Stimulated activated effector memory CD8-positive, alpha-beta T cell treated with anti-CD3 and anti-CD28 coated beads, Interleukin-12 subunit alpha, Interleukin-12 subunit beta, amount 100 ng/mL, for 72 hours (primary cell): ENCODE data around the gene TRAPPC12.

Source experiments
- ATAC-seq: fragments of 150-1000 bp; cut with Tn5 transposase; 2 replicates; pipeline ENCODE4 v1.10.0; 2021
- DNase-seq, 2 donors: peaks; one replicate each; pipeline ENCODE4 v3.0.0; 2021 to 2022; ENCODE audit warnings: low spot score in 2 of 2
- H3K27ac Mint-ChIP-seq: one replicate; pipeline ENCODE4 v1.8.0; 2022; ENCODE audit warnings: mild to moderate bottlenecking, mixed read lengths
- H3K36me3 Mint-ChIP-seq: one replicate; pipeline ENCODE4 v1.8.0; 2022; ENCODE audit warnings: mild to moderate bottlenecking, mixed read lengths
- H3K4me1 Mint-ChIP-seq: one replicate; pipeline ENCODE4 v1.8.0; 2022; ENCODE audit warnings: mixed read lengths
- H3K4me3 Mint-ChIP-seq: one replicate; pipeline ENCODE4 v1.8.0; 2022; ENCODE audit warnings: mild to moderate bottlenecking, mixed read lengths
- H3K9me3 Mint-ChIP-seq: one replicate; pipeline ENCODE4 v1.8.0; 2022; ENCODE audit warnings: mixed read lengths

Gene TRAPPC12

DNA sequence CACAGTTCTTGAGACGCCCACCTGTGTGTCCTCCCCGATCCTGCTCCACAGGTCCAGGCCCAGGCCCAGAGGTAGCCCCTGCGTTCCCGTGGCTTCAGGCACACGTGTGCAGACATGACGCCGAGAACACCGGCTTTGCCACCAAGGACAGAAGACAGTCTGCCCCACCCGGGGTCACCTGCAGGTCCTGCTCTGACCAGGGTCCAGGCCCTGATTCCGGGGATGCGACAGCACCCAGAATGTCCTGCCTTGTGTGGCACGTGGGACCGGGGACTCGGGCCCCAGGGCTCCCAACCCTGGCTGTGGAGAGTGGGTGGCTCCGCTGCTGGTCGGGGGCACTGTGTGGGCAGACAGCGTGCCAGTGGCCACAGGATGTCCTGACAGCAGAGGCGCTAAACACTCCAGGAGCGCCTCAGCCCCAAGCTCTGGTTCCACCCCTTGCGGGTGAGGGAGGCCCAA is 102.9 kb downstream of the TRAPPC12 start:
- ATAC-seq (no peak), DNase-seq (no peak)
- no peak overlapping the region for H3K27ac Mint-ChIP-seq
- H3K4me1 Mint-ChIP-seq = no peaks in the 10 kb centered on the region
- no peaks in the 10 kb centered on the region for H3K9me3 Mint-ChIP-seq
- peaks cover 18% of the 10 kb centered on the region for H3K36me3 Mint-ChIP-seq
- no peak overlapping the region for H3K4me3 Mint-ChIP-seq

DNA sequence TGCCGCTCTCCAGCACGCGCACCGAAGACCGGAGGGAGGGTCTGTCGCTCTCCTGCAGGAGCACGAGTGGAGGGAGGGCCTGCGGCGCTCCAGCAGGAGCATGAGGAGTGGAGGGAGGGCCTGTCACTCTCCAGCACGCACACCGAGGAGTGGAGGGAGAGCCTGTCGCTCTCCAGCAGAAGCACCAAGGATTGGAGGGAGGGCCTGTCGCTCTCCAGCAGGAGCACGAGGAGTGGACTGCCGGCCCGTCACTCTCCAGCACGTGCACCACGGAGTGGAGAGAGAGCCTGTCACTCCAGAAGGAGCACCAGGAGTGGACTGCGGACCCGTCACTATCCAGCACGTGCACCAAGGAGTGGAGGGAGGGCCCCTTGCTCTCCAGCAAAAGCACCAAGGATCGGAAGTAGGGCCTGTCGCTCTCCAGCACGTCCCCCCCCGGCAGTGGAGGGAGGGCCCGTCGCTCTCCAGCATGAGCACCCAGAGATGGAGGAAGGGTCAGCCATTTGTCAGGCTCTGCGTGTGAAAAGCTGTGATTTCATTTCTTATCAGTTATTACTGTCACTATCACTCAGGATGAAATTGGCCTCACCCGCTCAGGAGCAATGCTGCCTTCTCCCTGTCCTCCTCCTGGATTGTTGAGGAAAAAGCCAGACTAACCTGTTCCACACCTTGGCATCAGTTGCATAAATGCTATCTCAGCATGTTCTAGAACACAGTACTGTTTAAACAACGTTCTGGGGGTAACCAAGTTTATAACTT is 103.9 kb downstream of the TRAPPC12 start:
- Mint-ChIP-seq H3K9me3 (no peaks in the 10 kb centered on the region), H3K4me1 (no peaks in the 10 kb centered on the region), H3K36me3 (peaks cover 18% of the 10 kb centered on the region), H3K4me3 (no peak overlapping the region), H3K27ac (no peak overlapping the region)
- no peak for ATAC-seq
- no peak for DNase-seq

DNA sequence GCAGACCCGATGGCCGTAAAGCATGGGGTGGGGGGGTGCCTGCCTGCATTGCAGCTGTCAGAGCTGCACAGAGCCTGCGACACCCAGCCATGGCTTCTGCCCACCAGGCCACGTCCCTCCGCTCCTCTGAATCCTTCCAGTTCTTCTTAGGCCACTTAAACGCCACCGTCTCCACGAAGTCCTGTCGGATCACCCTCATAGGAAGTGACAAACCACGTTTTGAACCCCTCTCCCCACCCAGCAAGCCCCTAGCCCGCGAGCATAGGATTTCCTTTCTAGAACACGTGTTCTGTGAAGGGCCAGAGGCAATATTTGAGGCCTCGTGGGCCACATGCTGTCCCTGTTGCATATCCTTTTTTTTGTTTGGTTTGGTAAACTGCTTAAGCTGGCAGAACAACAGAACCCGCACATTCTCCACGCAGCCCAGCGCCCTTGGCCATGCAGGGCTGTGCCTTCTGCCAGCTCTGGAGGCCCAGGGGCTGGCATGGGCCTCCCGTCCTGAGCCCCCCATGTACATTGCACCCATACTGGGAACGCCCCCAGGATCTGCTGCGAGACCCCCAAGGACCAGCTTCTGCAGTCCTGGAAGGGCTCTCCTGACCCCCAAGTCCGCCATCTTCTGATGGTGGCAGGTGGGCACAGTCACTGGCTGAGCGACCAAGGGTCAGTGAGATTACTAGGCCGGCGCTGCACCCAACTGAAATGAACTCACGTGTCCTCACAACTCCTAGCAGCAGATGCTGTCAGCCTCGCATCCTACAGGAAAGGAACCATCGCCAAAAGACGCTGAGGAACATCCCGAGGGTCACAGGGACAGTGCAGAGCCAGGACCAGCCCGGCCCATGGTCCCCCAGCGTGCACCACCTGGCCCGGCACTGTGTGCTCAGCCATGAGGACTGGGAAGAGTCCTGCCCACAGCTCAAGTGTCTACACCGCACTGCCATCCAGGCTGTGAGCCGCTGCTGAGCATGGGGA is 104.8 kb downstream of the TRAPPC12 start:
- peak overlapping the region; percentile 61 for H3K27ac Mint-ChIP-seq
- H3K9me3 Mint-ChIP-seq = no peaks in the 10 kb centered on the region
- peaks cover 11% of the 10 kb centered on the region for H3K36me3 Mint-ChIP-seq
- DNase-seq (no peak), ATAC-seq (no peak)
- no peak overlapping the region for H3K4me3 Mint-ChIP-seq
- no peaks in the 10 kb centered on the region for H3K4me1 Mint-ChIP-seq

DNA sequence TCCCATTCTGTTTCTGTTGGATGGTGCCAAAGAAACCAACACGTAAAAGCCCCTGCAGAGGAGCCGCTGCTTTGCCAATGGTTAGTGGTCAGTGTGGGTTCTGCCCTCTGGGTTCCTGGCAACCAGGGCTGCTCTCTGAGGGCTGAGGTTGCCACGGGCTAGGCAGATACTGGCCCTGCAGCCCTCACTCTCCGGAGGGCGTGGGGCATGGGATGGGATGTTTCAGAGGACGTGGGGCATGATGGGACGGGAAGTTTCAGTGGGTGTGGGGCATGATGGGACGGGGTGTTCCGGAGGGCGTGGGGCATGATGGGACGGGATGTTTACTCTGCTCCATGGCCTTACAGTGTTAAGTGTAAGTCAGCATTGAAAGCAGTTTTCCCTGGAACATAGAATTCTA is 105.7 kb downstream of the TRAPPC12 start:
- Mint-ChIP-seq H3K27ac (no peak overlapping the region), H3K36me3 (peaks cover 11% of the 10 kb centered on the region)

DNA sequence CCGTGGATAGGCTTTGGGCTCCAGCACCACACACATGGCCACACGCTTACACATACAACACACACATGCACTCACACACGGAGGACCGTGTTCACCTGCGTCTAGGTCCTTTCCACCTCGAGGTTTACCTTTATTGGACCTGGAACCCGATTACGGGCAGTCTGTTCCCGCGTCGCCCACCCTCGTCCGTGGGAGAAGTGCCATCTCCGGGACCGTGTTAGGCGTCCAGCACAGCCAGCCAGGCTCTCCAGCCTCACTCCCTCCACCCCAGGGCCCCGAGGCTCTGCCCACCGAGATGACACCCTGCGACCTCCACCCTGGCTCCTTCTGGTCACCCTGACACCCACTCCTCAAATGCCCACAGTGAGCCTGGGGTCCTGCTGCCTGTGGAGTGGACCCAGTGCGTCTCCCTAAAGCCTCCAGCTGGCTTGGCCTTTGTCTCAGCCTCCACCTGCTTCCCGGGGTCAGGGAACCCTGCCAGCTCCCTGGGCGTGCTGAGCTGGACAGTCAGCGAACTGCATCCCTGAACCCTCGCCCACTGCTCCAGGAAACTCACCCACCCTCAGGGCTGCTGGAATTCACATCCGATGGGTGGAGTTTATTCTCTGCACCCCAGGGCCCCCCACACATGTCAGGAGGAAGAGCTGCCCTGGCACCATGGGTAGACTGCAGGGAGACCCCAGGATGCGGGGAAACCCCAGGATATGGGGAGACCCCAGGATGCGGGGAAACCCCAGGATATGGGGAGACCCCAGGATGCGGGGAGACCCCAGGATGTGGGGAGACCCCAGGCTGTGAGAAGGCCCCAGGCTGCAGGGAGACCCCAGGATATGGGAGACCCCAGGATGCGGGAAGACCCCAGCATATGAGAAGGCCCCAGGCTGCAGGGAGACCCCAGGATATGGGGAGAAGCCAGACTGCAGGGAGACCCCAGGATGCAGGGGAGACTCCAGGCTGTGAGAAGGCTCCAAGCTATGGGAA is 106.8 kb downstream of the TRAPPC12 start:
- H3K4me3 Mint-ChIP-seq = no peak overlapping the region
- no peaks in the 10 kb centered on the region for H3K9me3 Mint-ChIP-seq
- ATAC-seq (no peak), DNase-seq (no peak)
- H3K36me3 Mint-ChIP-seq = peaks cover 6% of the 10 kb centered on the region
- H3K27ac Mint-ChIP-seq = no peak overlapping the region
- no peaks in the 10 kb centered on the region for H3K4me1 Mint-ChIP-seq

More for the DNA sequence above, 105.7 kb downstream of the TRAPPC12 start:
- no peak for ATAC-seq
- no peak overlapping the region for H3K4me3 Mint-ChIP-seq
- no peaks in the 10 kb centered on the region for H3K4me1 Mint-ChIP-seq
- no peak for DNase-seq
- no peaks in the 10 kb centered on the region for H3K9me3 Mint-ChIP-seq

DNA sequence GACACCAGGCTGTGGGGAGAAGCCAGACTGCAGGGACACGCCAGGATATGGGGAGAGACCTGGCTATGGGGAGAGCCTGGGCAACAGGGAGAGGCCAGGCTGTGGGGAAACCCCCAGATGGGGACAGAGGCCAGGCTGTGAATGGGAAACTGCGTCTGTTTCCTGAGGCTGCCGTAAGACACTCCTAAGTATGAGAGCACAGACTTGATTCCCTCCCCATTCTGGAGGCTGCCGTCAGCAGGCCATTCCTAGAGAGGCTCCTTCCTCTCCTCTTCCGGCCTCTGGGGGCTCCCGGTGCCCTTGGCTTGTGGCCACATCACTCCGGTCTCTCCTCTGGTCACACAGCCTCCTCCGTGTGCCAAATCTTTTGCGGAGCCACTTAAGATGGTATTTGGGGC is 107.5 kb downstream of the TRAPPC12 start:
- no peaks in the 10 kb centered on the region for H3K4me1 Mint-ChIP-seq
- ATAC-seq (no peak), DNase-seq (no peak)
- no peaks in the 10 kb centered on the region for H3K9me3 Mint-ChIP-seq
- H3K4me3 Mint-ChIP-seq = no peak overlapping the region
- H3K27ac Mint-ChIP-seq = no peak overlapping the region
- H3K36me3 Mint-ChIP-seq = peaks cover 6% of the 10 kb centered on the region

GRCh38 chr2:3487432-3487831 is 107.9 kb downstream of the TRAPPC12 start:
- no peak for DNase-seq
- no peak overlapping the region for H3K4me3 Mint-ChIP-seq
- H3K27ac Mint-ChIP-seq = no peak overlapping the region
- peaks cover 6% of the 10 kb centered on the region for H3K36me3 Mint-ChIP-seq
- ATAC-seq = no peak
- H3K9me3 Mint-ChIP-seq = no peaks in the 10 kb centered on the region
- H3K4me1 Mint-ChIP-seq = no peaks in the 10 kb centered on the region

- H3K27ac Mint-ChIP-seq = no peak overlapping the region
Measured at GRCh38 chr2:3488061-3488531, 108.6 kb downstream of the TRAPPC12 start.

DNA sequence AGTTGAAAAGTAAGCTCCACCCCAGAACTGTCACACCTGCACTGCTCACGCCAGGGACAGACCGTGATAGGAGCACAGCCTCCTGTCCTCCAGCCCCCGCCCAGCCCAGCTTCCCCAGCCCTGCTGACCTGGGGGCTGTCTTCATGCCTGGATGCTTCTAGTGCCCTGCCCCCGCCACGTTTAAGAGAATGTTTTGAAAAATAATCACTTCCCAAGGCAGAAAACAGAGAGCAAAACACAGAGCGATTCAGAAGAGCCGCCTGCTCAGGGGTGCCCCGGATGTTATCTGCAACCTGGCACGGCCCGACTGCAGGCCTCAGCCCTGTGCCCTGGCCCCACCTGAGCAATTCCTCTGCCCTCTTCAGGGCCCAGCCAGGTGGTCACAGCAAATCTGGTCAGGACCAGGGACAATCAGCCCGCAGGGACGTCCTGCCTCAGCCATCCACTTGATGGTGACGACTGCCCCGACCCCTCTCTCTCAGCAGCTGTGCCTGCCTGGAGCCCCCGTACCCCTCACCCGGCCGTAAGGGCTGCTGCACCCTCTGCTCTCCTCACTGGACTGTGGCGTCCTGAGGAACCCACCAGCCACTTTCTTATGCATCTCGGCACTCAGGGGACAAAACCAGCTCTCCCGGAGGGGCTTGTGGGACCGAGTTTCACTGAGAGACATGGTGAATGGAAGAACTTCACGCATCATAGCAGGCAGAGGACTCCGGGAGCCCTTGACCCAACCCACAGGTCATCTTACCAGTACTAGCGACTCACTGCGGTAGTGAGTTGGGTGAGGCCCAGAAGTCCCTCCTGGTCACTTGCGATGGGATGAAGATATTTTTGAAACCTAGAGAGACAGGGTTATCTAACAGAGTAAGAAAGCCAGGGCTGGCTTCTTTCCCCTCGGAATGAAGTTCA is 109.6 kb downstream of the TRAPPC12 start:
- no peaks in the 10 kb centered on the region for H3K4me1 Mint-ChIP-seq
- ATAC-seq = no peak

More at GRCh38 chr2:3488061-3488531, 108.6 kb downstream of the TRAPPC12 start:
- ATAC-seq (no peak), DNase-seq (no peak)
- peaks cover under 1% of the 10 kb centered on the region for H3K36me3 Mint-ChIP-seq
- no peaks in the 10 kb centered on the region for H3K9me3 Mint-ChIP-seq
- H3K4me1 Mint-ChIP-seq = no peaks in the 10 kb centered on the region
- no peak overlapping the region for H3K4me3 Mint-ChIP-seq

DNA sequence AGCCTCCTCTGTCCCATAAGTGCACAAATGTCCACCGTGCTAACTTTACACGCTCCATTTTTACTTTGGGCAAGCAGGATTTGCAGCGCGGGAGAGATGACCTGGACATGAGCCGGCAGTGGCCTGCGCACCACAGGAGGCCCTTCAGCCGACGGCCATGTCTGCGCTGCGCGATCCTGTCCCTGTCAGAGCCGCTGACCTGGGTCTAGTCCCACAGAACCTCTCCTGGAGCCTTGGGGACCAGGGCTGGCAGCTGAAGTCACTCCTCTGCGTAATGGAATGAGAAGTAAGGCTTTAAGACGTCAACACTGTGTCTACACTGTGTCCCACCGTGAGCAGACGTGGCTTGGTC is 110.2 kb downstream of the TRAPPC12 start:
- Mint-ChIP-seq H3K9me3 (no peaks in the 10 kb centered on the region), H3K4me1 (no peaks in the 10 kb centered on the region), H3K36me3 (no peaks in the 10 kb centered on the region), H3K4me3 (no peak overlapping the region), H3K27ac (no peak overlapping the region)
- ATAC-seq = no peak
- no peak for DNase-seq

More for the DNA sequence above, 109.6 kb downstream of the TRAPPC12 start:
- no peak overlapping the region for H3K4me3 Mint-ChIP-seq
- H3K27ac Mint-ChIP-seq = no peak overlapping the region
- DNase-seq = no peak
- H3K9me3 Mint-ChIP-seq = no peaks in the 10 kb centered on the region
- no peaks in the 10 kb centered on the region for H3K36me3 Mint-ChIP-seq

DNA sequence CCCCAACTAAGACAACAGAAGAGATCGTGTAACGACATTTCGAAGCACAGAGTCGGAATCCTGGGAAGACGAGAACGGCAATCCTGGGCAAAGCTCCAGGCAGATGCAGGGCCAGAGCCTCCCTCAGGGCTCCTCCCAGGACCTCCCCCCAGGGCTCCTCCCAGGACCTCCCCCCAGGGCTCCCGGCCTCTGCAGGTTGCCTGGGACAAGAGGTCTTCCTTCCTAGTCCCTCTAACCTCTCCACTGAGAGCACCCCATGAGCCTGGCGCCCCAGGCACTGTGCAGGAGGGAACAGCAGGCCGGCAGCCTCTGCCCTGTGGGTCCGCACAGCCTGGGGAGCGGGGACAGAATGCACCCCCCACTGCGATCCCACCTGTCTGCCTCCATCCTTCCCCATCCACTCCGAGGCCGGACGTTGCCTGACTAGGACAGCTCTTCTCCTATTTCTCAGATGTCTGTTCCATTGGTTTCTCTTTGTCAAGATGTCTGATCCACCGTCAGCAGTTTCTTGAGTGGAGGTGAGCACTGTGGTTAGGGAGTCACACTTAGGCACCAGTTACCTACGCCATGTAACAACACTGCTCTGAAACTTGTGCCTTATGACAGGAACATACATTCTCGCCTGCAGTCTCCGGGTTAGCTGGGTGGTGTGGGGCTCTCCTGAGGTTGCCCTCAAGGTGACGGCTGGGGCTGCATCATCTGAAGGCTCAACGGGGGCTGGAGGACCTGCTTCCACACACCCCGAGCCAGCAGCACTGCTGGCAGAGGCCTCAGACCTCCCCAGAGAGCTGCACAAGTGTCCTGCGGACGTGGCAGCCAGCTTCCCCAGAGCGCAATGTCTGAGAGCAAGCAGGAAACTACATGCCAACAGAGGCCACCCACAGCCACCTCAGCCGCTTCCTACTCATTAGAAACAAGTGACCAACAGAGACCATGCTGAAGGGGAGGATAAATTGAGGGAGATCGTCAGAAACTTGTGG is 111.0 kb downstream of the TRAPPC12 start:
- no peak for DNase-seq
- Mint-ChIP-seq H3K4me3 (no peak overlapping the region), H3K36me3 (peaks cover 1% of the 10 kb centered on the region), H3K9me3 (no peaks in the 10 kb centered on the region), H3K4me1 (no peaks in the 10 kb centered on the region), H3K27ac (no peak overlapping the region)
- peak; percentile 25 for ATAC-seq

GRCh38 chr2:3491306-3491705 is 111.8 kb downstream of the TRAPPC12 start:
- H3K9me3 Mint-ChIP-seq = no peaks in the 10 kb centered on the region
- no peaks in the 10 kb centered on the region for H3K4me1 Mint-ChIP-seq
- peaks cover 4% of the 10 kb centered on the region for H3K36me3 Mint-ChIP-seq
- H3K27ac Mint-ChIP-seq = no peak overlapping the region
- DNase-seq (no peak), ATAC-seq (no peak)
- H3K4me3 Mint-ChIP-seq = no peak overlapping the region
